Loucy (cell line): ENCODE data around the gene SLC10A4.

Experiments used
- CTCF ChIP-seq: fragments of 200-600 bp; sonication (generic); conservative IDR thresholded peaks from 2 replicates; pipeline ENCODE4 v1.5.1; 2014; ENCODE audit warnings: mild to moderate bottlenecking, antibody characterized with exemption, low read length
- EZH2phosphoT487 ChIP-seq: fragments of 200-600 bp; IDR thresholded peaks from 2 replicates; pipeline ENCODE4 v1.6.1; 2018; ENCODE audit warnings: antibody characterized with exemption, mild to moderate bottlenecking, moderate library complexity, borderline replicate concordance

GRCh38 chr4:48436318-48436717 is 46.8 kb upstream of the SLC10A4 start:
- TF ChIP-seq CTCF = no peak
- TF ChIP-seq EZH2phosphoT487 = no peak
